HUES6 (cell line): ENCODE data around the gene RPTOR.

Experiments
- H3K27ac ChIP-seq: 2 replicates; pipeline ENCODE4 v1.7.0; 2013; ENCODE audit warnings: low read depth, mild to moderate bottlenecking, low read length, inconsistent platforms
- H3K27me3 ChIP-seq: 2 replicates; pipeline ENCODE4 v1.6.1; 2013; ENCODE audit warnings: low read length; ENCODE audit not compliant: control insufficient read depth, insufficient read depth
- H3K36me3 ChIP-seq: 2 replicates; pipeline ENCODE4 v1.6.1; 2013; ENCODE audit warnings: low read length; ENCODE audit not compliant: control insufficient read depth, insufficient read depth
- H3K4me1 ChIP-seq: 2 replicates; pipeline ENCODE4 v1.6.1; 2013; ENCODE audit warnings: low read length; ENCODE audit not compliant: control insufficient read depth, insufficient read depth
- H3K4me3 ChIP-seq: 2 replicates; pipeline ENCODE4 v1.5.1; 2013; ENCODE audit warnings: low read depth, low read length
- H3K9ac ChIP-seq: one replicate; pipeline ENCODE4 v1.6.1; 2013; ENCODE audit warnings: mild to moderate bottlenecking, low read length
- H3K9me3 ChIP-seq: 2 replicates; pipeline ENCODE4 v1.6.1; 2013; ENCODE audit warnings: low read depth, low read length; ENCODE audit not compliant: control insufficient read depth, insufficient read depth

Gene RPTOR

GRCh38 chr17:80834893-80835275 is 290.2 kb downstream of the RPTOR start:
- Histone ChIP-seq H3K4me3 (no peak overlapping the region), H3K9me3 (no peaks in the 10 kb centered on the region), H3K27me3 (no peaks in the 10 kb centered on the region), H3K27ac (no peak overlapping the region), H3K36me3 (no peaks in the 10 kb centered on the region), H3K9ac (no peak overlapping the region), H3K4me1 (peaks cover 26% of the 10 kb centered on the region)

GRCh38 chr17:80835816-80836657 is 291.4 kb downstream of the RPTOR start:
- Histone ChIP-seq H3K36me3 (no peaks in the 10 kb centered on the region), H3K4me1 (peaks cover 26% of the 10 kb centered on the region), H3K27me3 (no peaks in the 10 kb centered on the region), H3K27ac (no peak overlapping the region), H3K4me3 (no peak overlapping the region), H3K9ac (no peak overlapping the region), H3K9me3 (no peaks in the 10 kb centered on the region)

GRCh38 chr17:80836658-80836965 is 292.0 kb downstream of the RPTOR start:
- no peaks in the 10 kb centered on the region for H3K27me3 ChIP-seq
- peaks cover 26% of the 10 kb centered on the region for H3K4me1 ChIP-seq
- no peak overlapping the region for H3K9ac ChIP-seq
- peaks cover 5% of the 10 kb centered on the region; the same call in 1 of the 2 replicates for H3K36me3 ChIP-seq
- no peaks in the 10 kb centered on the region for H3K9me3 ChIP-seq
- H3K4me3 ChIP-seq, result no peak overlapping the region
- H3K27ac ChIP-seq, result no peak overlapping the region

GRCh38 chr17:80836971-80837481 is 292.4 kb downstream of the RPTOR start:
- Histone ChIP-seq H3K4me3 (no peak overlapping the region), H3K4me1 (peaks cover 25% of the 10 kb centered on the region), H3K27ac (no peak overlapping the region), H3K9ac (no peak overlapping the region), H3K9me3 (no peaks in the 10 kb centered on the region), H3K27me3 (no peaks in the 10 kb centered on the region), H3K36me3 (peaks cover 5% of the 10 kb centered on the region; the same call in 1 of the 2 replicates)

- H3K4me3 ChIP-seq, result no peak overlapping the region
- no peaks in the 10 kb centered on the region for H3K9me3 ChIP-seq
- peaks cover 5% of the 10 kb centered on the region; the same call in 1 of the 2 replicates for H3K36me3 ChIP-seq
- H3K9ac ChIP-seq, result no peak overlapping the region
- no peaks in the 10 kb centered on the region for H3K27me3 ChIP-seq
- H3K4me1 ChIP-seq, result peaks cover 18% of the 10 kb centered on the region
- H3K27ac ChIP-seq, result no peak overlapping the region
Measured at GRCh38 chr17:80837711-80838110, 293.1 kb downstream of the RPTOR start.

GRCh38 chr17:80838311-80839025 is 293.8 kb downstream of the RPTOR start:
- Histone ChIP-seq H3K9ac (no peak overlapping the region), H3K4me3 (no peak overlapping the region), H3K36me3 (peaks cover 5% of the 10 kb centered on the region; the same call in 1 of the 2 replicates), H3K4me1 (peaks cover 12% of the 10 kb centered on the region), H3K27me3 (no peaks in the 10 kb centered on the region), H3K27ac (no peak overlapping the region), H3K9me3 (no peaks in the 10 kb centered on the region)

- H3K4me3 ChIP-seq, result no peak overlapping the region
- no peaks in the 10 kb centered on the region for H3K27me3 ChIP-seq
- H3K9ac ChIP-seq, result no peak overlapping the region
- H3K9me3 ChIP-seq, result no peaks in the 10 kb centered on the region
- peaks cover 7% of the 10 kb centered on the region; the same call in 1 of the 2 replicates for H3K4me1 ChIP-seq
- H3K27ac ChIP-seq, result no peak overlapping the region
- peaks cover 5% of the 10 kb centered on the region; the same call in 1 of the 2 replicates for H3K36me3 ChIP-seq
Measured at GRCh38 chr17:80839026-80839345, 294.3 kb downstream of the RPTOR start.

GRCh38 chr17:80839511-80839941 is 294.9 kb downstream of the RPTOR start:
- Histone ChIP-seq H3K9me3 (no peaks in the 10 kb centered on the region), H3K4me1 (0 out of 2 replicates have a peak, but pooled peaks cover 2% of the 10 kb centered on the region), H3K27me3 (no peaks in the 10 kb centered on the region), H3K27ac (no peak overlapping the region), H3K4me3 (no peak overlapping the region), H3K9ac (no peak overlapping the region), H3K36me3 (peaks cover 5% of the 10 kb centered on the region; the same call in 1 of the 2 replicates)

GRCh38 chr17:80839970-80840369 is 295.3 kb downstream of the RPTOR start:
- Histone ChIP-seq H3K27me3 (no peaks in the 10 kb centered on the region), H3K36me3 (peaks cover 5% of the 10 kb centered on the region; the same call in 1 of the 2 replicates), H3K27ac (no peak overlapping the region), H3K9ac (no peak overlapping the region), H3K4me1 (no peaks in the 10 kb centered on the region), H3K4me3 (no peak overlapping the region), H3K9me3 (no peaks in the 10 kb centered on the region)

GRCh38 chr17:80842456-80843013 is 297.9 kb downstream of the RPTOR start:
- no peak overlapping the region for H3K27ac ChIP-seq
- H3K9ac ChIP-seq, result no peak overlapping the region
- no peaks in the 10 kb centered on the region for H3K27me3 ChIP-seq
- no peaks in the 10 kb centered on the region; the same call in 1 of the 2 replicates for H3K4me1 ChIP-seq
- no peak overlapping the region for H3K4me3 ChIP-seq
- peaks cover 16% of the 10 kb centered on the region for H3K36me3 ChIP-seq
- no peaks in the 10 kb centered on the region for H3K9me3 ChIP-seq

GRCh38 chr17:80843741-80844156 is 299.1 kb downstream of the RPTOR start:
- Histone ChIP-seq H3K4me1 (no peaks in the 10 kb centered on the region; the same call in 1 of the 2 replicates), H3K9me3 (no peaks in the 10 kb centered on the region), H3K36me3 (peaks cover 16% of the 10 kb centered on the region), H3K9ac (no peak overlapping the region), H3K4me3 (no peak overlapping the region), H3K27ac (no peak overlapping the region), H3K27me3 (no peaks in the 10 kb centered on the region)
